Endothelial cell of umbilical vein (primary cell): ENCODE measurements around the gene TVP23A. TPM values are rescaled to one million over a fixed set of nuclear protein-coding genes. Genes with fewer than 3 reads are reported as not detected.
"Not testable (repeated sequence)": the region's sequence is repeated elsewhere in the genome, so short reads cannot be mapped to it uniquely, and the experiment has no call there.

Experiments
- BruUV-seq: library from RNA; stranded (reverse); fragments of 400-500 nt; replicated peaks from 2 replicates; lab custom pipeline; 2021; lab: Mats Ljungman, UMichigan
- CTCF ChIA-PET: fragments of 300-600, 350-600 bp; sonication (Branson Sonifier 250); formaldehyde crosslinking; loops from one replicate; lab custom pipeline; 2021; ENCODE audit warnings: antibody characterized with exemption, inconsistent platforms; lab: Charles Lee
- POLR2A ChIA-PET: fragments of 300-600, 350-600 bp; sonication (Branson Sonifier 250); formaldehyde crosslinking; loops from one replicate; lab custom pipeline; 2021; ENCODE audit warnings: antibody characterized with exemption, inconsistent platforms; lab: Charles Lee
- DNase-seq: peaks from one replicate; pipeline ENCODE4 v3.0.0-alpha.2; 2011; ENCODE audit warnings: low read depth, low spot score
- FAIRE-seq: peaks from 2 replicates; lab custom pipeline; 2011; peaks lifted over from hg19 to GRCh38; lab: Jason Lieb, UNC
- H2AFZ ChIP-seq: 2 replicates; pipeline ENCODE4 v1.6.0; 2012; ENCODE audit warnings: low read depth, low read length, control low read depth, inconsistent platforms
- H3K27ac ChIP-seq: 2 replicates; pipeline ENCODE4 v1.5.1; 2011; ENCODE audit warnings: low read depth, mild to moderate bottlenecking, control low read depth, low read length, moderate library complexity; ENCODE audit not compliant: insufficient read depth
- H3K27me3 ChIP-seq, 2 experiments: 2 replicates each; pipeline versions ENCODE4 v1.6.0 to v1.6.1; 2011; ENCODE audit warnings: low read length in 2 of 2, mixed read lengths in 1 of 2; ENCODE audit not compliant: control insufficient read depth in 2 of 2, insufficient read depth in 2 of 2
- H3K36me3 ChIP-seq, 2 experiments: 2 replicates in 1 of 2; 3 replicates in 1 of 2; pipeline ENCODE4 v1.5.1; 2011; ENCODE audit warnings: low read length in 2 of 2, mild to moderate bottlenecking in 1 of 2, moderate library complexity in 1 of 2; ENCODE audit not compliant: control insufficient read depth in 2 of 2, insufficient read depth in 2 of 2; ENCODE audit errors: extremely low read depth in 1 of 2
- H3K4me1 ChIP-seq: 3 replicates; pipeline ENCODE4 v1.5.1; 2011; ENCODE audit warnings: mild to moderate bottlenecking, low read length; ENCODE audit not compliant: control insufficient read depth, insufficient read depth; ENCODE audit errors: extremely low read depth
- H3K4me2 ChIP-seq: 2 replicates; pipeline ENCODE4 v1.6.1; 2011; ENCODE audit warnings: low read length, control low read depth, mixed read lengths; ENCODE audit not compliant: insufficient read depth
- H3K4me3 ChIP-seq, 3 experiments: fragments of 200-600 bp in 1 of 3; sonication (generic), shearing (Covaris generic) in 1 of 3; replicated peaks in 1 of 3; 2 replicates each; pipeline ENCODE4 v1.5.1; 2011 to 2016; ENCODE audit warnings: control low read depth in 3 of 3, low read length in 3 of 3, mild to moderate bottlenecking in 2 of 3, inconsistent platforms in 1 of 3, low read depth in 1 of 3, moderate library complexity in 1 of 3; ENCODE audit not compliant: insufficient read depth in 1 of 3
- H3K79me2 ChIP-seq: 2 replicates; pipeline ENCODE4 v1.6.0; 2012; ENCODE audit warnings: low read length, inconsistent platforms; ENCODE audit not compliant: control insufficient read depth, insufficient read depth
- H3K9ac ChIP-seq: replicated peaks from 2 replicates; pipeline ENCODE3; 2011; ENCODE audit warnings: low read length, control low read depth; ENCODE audit not compliant: insufficient read depth; ENCODE audit errors: extremely low read depth
- H3K9me1 ChIP-seq: replicated peaks from 3 replicates; pipeline ENCODE4 v1.6.0; 2011; ENCODE audit warnings: mild to moderate bottlenecking, low read length; ENCODE audit not compliant: control insufficient read depth, insufficient read depth; ENCODE audit errors: extremely low read depth
- H3K9me3 ChIP-seq: replicated peaks from 2 replicates; pipeline ENCODE4 v1.5.1; 2012; ENCODE audit warnings: low read length, inconsistent platforms; ENCODE audit not compliant: control insufficient read depth, insufficient read depth
- H4K20me1 ChIP-seq: replicated peaks from 2 replicates; pipeline ENCODE3; 2011; ENCODE audit warnings: mild to moderate bottlenecking, low read length; ENCODE audit not compliant: control insufficient read depth, insufficient read depth; ENCODE audit errors: extremely low read depth
- CTCF ChIP-seq, 2 donors: IDR thresholded peaks; 1 replicate in 1 of 2; 2 replicates in 1 of 2; pipeline ENCODE4 v1.5.1; 2011; ENCODE audit warnings: low read length in 2 of 2, mild to moderate bottlenecking in 2 of 2, moderate library complexity in 2 of 2, control low read depth in 1 of 2, inconsistent platforms in 1 of 2, low read depth in 1 of 2; ENCODE audit not compliant: insufficient read depth in 1 of 2; ENCODE audit errors: extremely low read depth in 1 of 2
- EZH2 ChIP-seq: IDR thresholded peaks from 2 replicates; pipeline ENCODE4 v1.6.1; 2012; ENCODE audit warnings: borderline replicate concordance, low read depth, mild to moderate bottlenecking, moderate library complexity, low read length, inconsistent platforms; ENCODE audit not compliant: severe bottlenecking
- FOS ChIP-seq: IDR thresholded peaks from 2 replicates; pipeline ENCODE4 v1.6.1; 2011; ENCODE audit warnings: mild to moderate bottlenecking, low read length, moderate library complexity, borderline replicate concordance; ENCODE audit not compliant: insufficient read depth
- GATA2 ChIP-seq: IDR thresholded peaks from 2 replicates; pipeline ENCODE4 v1.7.0; 2011; ENCODE audit warnings: low read depth, mild to moderate bottlenecking, moderate library complexity, mixed read lengths, low read length; ENCODE audit not compliant: insufficient read length, insufficient read depth
- JUN ChIP-seq: IDR thresholded peaks from 2 replicates; pipeline ENCODE4 v1.6.1; 2011; ENCODE audit warnings: borderline replicate concordance, low read depth; ENCODE audit not compliant: insufficient read length, insufficient read depth
- MYC ChIP-seq: IDR thresholded peaks from one replicate; pipeline ENCODE4 v1.6.1; 2011; ENCODE audit warnings: mild to moderate bottlenecking, low read depth, low read length
- POLR2A ChIP-seq: IDR thresholded peaks from 2 replicates; pipeline ENCODE4 v1.6.1; 2012; ENCODE audit warnings: low read depth, mild to moderate bottlenecking, control low read depth, low read length
- POLR2AphosphoS5 ChIP-seq: IDR thresholded peaks from 2 replicates; pipeline ENCODE4 v1.6.1; 2012; ENCODE audit warnings: low read depth, mild to moderate bottlenecking, control low read depth, low read length, moderate library complexity; ENCODE audit not compliant: insufficient read depth
- dilution Hi-C: fragments of 300-500 bp; cut with MboI; formaldehyde crosslinking; loops from one replicate; pipeline ENCODE4 v1.15.0; 2019; ENCODE audit warnings: low sequenced_read_pairs; ENCODE audit not compliant: extremely low pct_ligation_motif_present
- intact Hi-C: fragments of 100-400 bp; cut with micrococcal nuclease; formaldehyde crosslinking; loops from one replicate; pipeline ENCODE4 v1.10.0; 2022
- polyA plus RNA-seq, 4 experiments: library from polyadenylated mRNA; depleted of rRNA in 3 of 4; stranded (reverse) in 3 of 4; unstranded in 1 of 4; fragments of >200 nt; gene quantifications; 2 replicates each; pipeline versions ENCODE4 v1.2.1 to v1.2.3, GENCODE V29; 2011 to 2012; ENCODE audit warnings: missing spikeins in 1 of 4
- total RNA-seq: library from RNA; stranded (reverse); gene quantifications from 2 replicates; pipeline ENCODE4 v1.2.3, GENCODE V29; 2021
- TF ChIP-seq, protein P1 (sequence below): IDR thresholded peaks from 2 replicates; pipeline ENCODE4 v1.6.1; 2011; ENCODE audit not compliant: insufficient read depth, insufficient read length

Gene TVP23A
- total and polyA plus RNA-seq, 2 donors (not counting 3 experiments of a cell fraction or from before 2014, with no cell fraction given): not detected

- Histone ChIP-seq H3K79me2 (no peaks in the 10 kb centered on the region), H3K9ac (no peak overlapping the region), H3K4me2 (no peak overlapping the region), H2AFZ (no peak overlapping the region), H3K4me1 (no peaks in the 10 kb centered on the region), H3K4me3 (no peak overlapping the region), H4K20me1 (no peaks in the 10 kb centered on the region), H3K27ac (no peak overlapping the region), H3K9me3 (no peaks in the 10 kb centered on the region), H3K9me1 (no peaks in the 10 kb centered on the region), H3K27me3 (no peaks in the 10 kb centered on the region), H3K36me3 (no peaks in the 10 kb centered on the region)
- DNase-seq (no peak), FAIRE-seq (no peak)
- ChIA-PET CTCF (no interaction called here), POLR2A (no interaction called here)
- BruUV-seq: no TSS peak
- TF ChIP-seq GATA2: no peak
- TF ChIP-seq POLR2A: no peak
- TF ChIP-seq FOS: no peak
- no peak for TF ChIP-seq JUN
- TF ChIP-seq, protein P1, sequence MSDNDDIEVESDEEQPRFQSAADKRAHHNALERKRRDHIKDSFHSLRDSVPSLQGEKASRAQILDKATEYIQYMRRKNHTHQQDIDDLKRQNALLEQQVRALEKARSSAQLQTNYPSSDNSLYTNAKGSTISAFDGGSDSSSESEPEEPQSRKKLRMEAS: no peak
- no peak for TF ChIP-seq CTCF (IDR thresholded peaks at IDR 0.05; ENCODE audit: extremely low read depth in 1 of 2, insufficient read depth in 1 of 2, low read depth in 1 of 2, low read length in 2 of 2)
- no peak for TF ChIP-seq MYC
- intact Hi-C loops: no loop called here
- dilution Hi-C loops: no loop called here
Observed at GRCh38 chr16:10799736-10800135, 18.9 kb downstream of the TVP23A start.

DNA sequence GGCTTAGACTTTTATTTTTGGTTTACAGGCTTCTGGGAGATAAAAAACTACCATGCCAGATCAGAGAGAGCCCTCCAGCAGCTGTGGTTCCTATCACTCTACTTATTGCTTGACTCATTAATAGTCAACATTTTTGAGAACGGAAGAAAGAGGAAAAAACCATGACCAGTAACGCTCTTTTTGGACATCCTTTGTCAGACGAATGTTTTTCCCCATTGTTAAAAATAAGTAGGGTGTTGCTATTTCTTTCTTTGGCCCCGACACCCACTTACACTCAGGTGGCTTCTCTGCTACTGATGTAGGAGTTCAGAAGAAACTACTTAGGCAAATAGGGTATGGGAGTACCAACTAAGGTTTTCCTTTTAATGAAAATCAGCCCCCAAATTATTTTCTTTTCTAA is 27.5 kb downstream of the TVP23A start:
- intact Hi-C loops (no loop called here), dilution Hi-C loops (no loop called here)
- Histone ChIP-seq H3K27ac (no peak overlapping the region), H3K27me3 (no peaks in the 10 kb centered on the region), H3K4me1 (no peaks in the 10 kb centered on the region), H2AFZ (no peak overlapping the region), H4K20me1 (no peaks in the 10 kb centered on the region), H3K9ac (no peak overlapping the region), H3K4me3 (no peak overlapping the region), H3K9me3 (no peaks in the 10 kb centered on the region), H3K9me1 (no peaks in the 10 kb centered on the region), H3K79me2 (no peaks in the 10 kb centered on the region), H3K36me3 (no peaks in the 10 kb centered on the region), H3K4me2 (no peak overlapping the region)
- CTCF ChIA-PET: no interaction called here
- POLR2A ChIA-PET: no interaction called here
- DNase-seq: no peak
- no TSS peak for BruUV-seq
- TF ChIP-seq FOS: no peak
- TF ChIP-seq JUN: no peak
- no peak for TF ChIP-seq EZH2
- no peak for TF ChIP-seq POLR2A
- no peak for TF ChIP-seq POLR2AphosphoS5
- no peak for FAIRE-seq

- POLR2A ChIA-PET, dilution Hi-C loops, H2AFZ ChIP-seq, H3K4me3 ChIP-seq, BruUV-seq, CTCF ChIA-PET, H3K79me2 ChIP-seq, H3K27me3 ChIP-seq, H3K9ac ChIP-seq, H3K27ac ChIP-seq, H3K9me1 ChIP-seq, H3K4me2 ChIP-seq, FAIRE-seq, H3K36me3 ChIP-seq, H4K20me1 ChIP-seq, H3K4me1 ChIP-seq, H3K9me3 ChIP-seq, DNase-seq, intact Hi-C loops: not testable (repeated sequence)
Observed at GRCh38 chr16:10788630-10789029, 30.0 kb downstream of the TVP23A start.
